ENCODE measurements around the gene DCAF17. TPM values are rescaled to one million over a fixed set of nuclear protein-coding genes. Genes with fewer than 3 reads are reported as not detected.

DCAF17 gene
- total and polyA plus RNA-seq, 7 donors: 3.1 to 10.8 (median 7.5) TPM

DNA sequence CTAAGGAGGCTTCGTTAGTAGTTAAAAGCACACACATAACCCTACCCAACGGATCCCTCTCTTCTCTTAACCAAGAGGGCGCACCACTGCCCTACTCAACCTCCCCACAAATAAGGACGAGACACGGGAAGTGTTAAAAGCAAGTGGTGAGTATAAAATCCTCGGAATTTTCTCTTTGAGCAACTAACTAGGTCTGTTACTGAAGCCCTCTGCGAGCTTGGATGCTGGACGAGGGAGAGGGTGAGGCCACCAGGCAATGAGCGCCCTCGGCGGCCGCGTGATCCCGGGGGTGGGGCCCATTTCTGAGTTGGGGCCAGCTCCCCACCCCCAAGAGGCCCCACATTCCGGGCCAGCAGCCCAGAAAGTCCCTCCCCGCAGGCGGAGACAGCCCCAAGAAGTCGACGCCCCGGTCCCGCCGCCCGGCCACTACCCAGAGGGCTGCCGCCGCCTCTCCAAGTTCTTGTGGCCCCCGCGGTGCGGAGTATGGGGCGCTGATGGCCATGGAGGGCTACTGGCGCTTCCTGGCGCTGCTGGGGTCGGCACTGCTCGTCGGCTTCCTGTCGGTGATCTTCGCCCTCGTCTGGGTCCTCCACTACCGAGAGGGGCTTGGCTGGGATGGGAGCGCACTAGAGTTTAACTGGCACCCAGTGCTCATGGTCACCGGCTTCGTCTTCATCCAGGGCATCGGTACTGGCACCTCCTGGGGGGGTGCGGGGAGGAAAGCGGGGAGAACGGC, 88.2 kb downstream of the DCAF17 start, which contains the start of gene CYBRD1:
Gene CYBRD1, plus strand, starts transcription at position 423 of the 736 bp plus-strand sequence. Its CDS starts 72 bp downstream, at position 495.
- Histone ChIP-seq H3K4me1 (peaks cover 3% of the 10 kb centered on the region), H3K9me3 (no peaks in the 10 kb centered on the region), H3K36me3 (ENCODE audit: insufficient read depth in 1 of 2, low read depth in 1 of 2) (no peaks in the 10 kb centered on the region), H3K27me3 (ENCODE audit: insufficient read depth in 3 of 3, low read length in 2 of 3) (peaks cover 0 to 11% (median 0%) of the 10 kb centered on the region in 3 donors), H3K4me3 (peak within 1 kb of the TSS; percentile 83), H3K27ac (peak within 1 kb of the TSS; percentile 77)
- intact Hi-C loops (cut with DNase I): no loop called here
- DNase-seq: peak; percentile 84 to 91
- TF ChIP-seq, protein P1, sequence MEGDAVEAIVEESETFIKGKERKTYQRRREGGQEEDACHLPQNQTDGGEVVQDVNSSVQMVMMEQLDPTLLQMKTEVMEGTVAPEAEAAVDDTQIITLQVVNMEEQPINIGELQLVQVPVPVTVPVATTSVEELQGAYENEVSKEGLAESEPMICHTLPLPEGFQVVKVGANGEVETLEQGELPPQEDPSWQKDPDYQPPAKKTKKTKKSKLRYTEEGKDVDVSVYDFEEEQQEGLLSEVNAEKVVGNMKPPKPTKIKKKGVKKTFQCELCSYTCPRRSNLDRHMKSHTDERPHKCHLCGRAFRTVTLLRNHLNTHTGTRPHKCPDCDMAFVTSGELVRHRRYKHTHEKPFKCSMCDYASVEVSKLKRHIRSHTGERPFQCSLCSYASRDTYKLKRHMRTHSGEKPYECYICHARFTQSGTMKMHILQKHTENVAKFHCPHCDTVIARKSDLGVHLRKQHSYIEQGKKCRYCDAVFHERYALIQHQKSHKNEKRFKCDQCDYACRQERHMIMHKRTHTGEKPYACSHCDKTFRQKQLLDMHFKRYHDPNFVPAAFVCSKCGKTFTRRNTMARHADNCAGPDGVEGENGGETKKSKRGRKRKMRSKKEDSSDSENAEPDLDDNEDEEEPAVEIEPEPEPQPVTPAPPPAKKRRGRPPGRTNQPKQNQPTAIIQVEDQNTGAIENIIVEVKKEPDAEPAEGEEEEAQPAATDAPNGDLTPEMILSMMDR (IDR thresholded peaks at IDR 0.05): no peak
- 1 to 3% (median 2%) methylated on average over 43 to 45 of the region's 45 CpGs for WGBS, 3 donors
- ATAC-seq: peak; percentile 66 to 81 (median 72)

DNA sequence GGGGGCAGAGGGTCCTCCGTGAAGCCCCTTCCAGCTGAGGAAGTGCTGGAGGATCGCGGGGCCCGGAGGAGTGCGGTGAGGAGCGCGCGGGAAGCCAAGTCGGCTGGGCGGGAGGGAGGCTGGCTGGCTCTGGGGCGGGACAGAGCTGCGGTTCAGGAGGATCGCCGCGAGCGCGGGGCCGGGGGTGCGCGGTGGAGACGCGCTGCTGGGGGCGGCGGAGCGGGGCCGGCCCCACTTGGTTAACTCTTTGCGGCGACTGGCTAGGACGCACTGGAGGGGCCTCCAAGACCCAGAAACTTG, 88.7 kb downstream of the DCAF17 start:
- Histone ChIP-seq H3K4me3 (peak overlapping the region; percentile 83), H3K27me3 (ENCODE audit: insufficient read depth in 3 of 3, low read length in 2 of 3) (peaks cover 0 to 11% (median 0%) of the 10 kb centered on the region in 3 donors), H3K36me3 (ENCODE audit: insufficient read depth in 1 of 2, low read depth in 1 of 2) (no peaks in the 10 kb centered on the region), H3K4me1 (peaks cover 3% of the 10 kb centered on the region), H3K9me3 (no peaks in the 10 kb centered on the region), H3K27ac (peak overlapping the region; percentile 77)
- TF ChIP-seq, protein P1 (IDR thresholded peaks at IDR 0.05): no peak
- ATAC-seq (peak; percentile 50 to 57 (median 52)), DNase-seq (peak; percentile 27 to 63)
- intact Hi-C loops (cut with DNase I): no loop called here
- WGBS, 3 donors: 0 to 1% (median 0%) methylated on average over 23 to 29 of the region's 29 CpGs

DNA sequence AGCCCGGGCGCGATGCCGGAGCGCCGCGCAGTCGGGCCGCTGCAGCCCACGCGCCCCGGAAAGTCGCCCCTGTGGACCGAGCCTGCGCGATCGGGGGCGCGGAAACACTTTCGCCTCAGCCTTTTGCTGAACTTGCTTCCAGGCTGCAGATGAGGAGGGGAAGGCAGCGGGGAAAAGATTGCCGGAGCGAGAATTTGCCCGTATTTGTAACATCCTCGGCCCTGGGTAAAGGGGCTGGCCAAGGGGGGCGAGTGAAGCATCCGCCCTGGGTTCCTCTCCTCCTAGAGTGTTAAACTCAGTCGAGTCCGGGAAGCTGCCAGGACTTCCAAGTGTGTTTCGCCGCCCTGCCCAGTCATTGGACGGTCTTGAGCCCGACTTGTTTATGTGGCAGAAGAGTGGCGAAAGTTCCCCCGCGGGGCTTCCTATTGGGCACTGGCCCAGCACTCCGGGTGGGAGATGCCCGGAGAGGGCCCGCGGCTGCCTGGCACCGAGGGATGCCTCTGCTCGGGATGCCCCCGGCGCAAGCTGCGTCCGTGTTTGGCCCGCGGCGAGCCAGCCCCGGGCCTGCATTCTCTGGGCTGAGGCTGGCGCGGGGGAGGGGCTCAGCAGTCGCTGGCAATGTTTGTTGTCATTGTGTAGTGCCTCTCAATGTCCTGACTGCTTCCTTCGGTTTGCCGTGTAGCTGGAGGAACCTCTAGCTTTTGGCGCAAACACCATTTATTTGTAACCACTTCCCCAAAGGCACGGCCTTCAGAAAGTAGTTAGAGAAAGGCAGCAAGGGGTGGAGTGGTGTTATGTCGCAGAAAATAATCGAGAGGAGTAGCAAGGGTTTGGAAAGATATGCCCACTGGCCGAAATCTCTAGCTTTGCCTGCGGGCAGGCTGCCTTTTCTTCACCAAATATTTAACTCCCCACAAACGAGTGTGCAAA, 89.3 kb downstream of the DCAF17 start:
- H3K27ac ChIP-seq: peak overlapping the region; percentile 77
- no peaks in the 10 kb centered on the region for H3K9me3 ChIP-seq
- TF ChIP-seq, protein P1 (IDR thresholded peaks at IDR 0.05): no peak
- H3K4me1 ChIP-seq: peaks cover 3% of the 10 kb centered on the region
- peak overlapping the region; percentile 83 for H3K4me3 ChIP-seq
- WGBS, 3 donors: 0 to 1% (median 0%) methylated on average over 55 to 62 of the region's 62 CpGs
- DNase-seq (peak; percentile 70 to 86), ATAC-seq (peak; percentile 57 to 78 (median 66))
- peaks cover 0 to 11% (median 0%) of the 10 kb centered on the region in 3 donors for H3K27me3 ChIP-seq (ENCODE audit: insufficient read depth in 3 of 3, low read length in 2 of 3)
- H3K36me3 ChIP-seq (ENCODE audit: insufficient read depth in 1 of 2, low read depth in 1 of 2): no peaks in the 10 kb centered on the region
- intact Hi-C loops (cut with DNase I): no loop called here

DNA sequence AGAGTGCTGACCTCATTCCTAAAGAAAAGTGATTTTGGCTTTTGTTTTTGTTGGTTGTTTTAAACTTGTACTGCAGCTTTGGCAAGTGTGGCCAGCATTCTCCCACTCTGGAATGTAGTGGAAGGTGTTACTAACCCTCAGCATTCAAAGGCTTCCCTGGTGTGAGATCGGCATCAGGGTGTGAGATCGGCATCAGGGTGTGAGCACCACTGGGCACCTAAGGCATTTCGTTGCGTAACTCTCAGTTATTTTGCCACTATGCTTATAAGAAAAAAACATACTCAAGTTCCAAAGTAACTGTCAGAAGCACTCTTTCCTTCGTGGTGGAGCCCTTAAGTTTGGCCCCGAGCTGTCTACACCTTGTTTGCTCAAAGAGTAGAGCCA, 90.0 kb downstream of the DCAF17 start:
- ATAC-seq (no peak), DNase-seq (no peak)
- intact Hi-C loops (cut with DNase I): no loop called here
- Histone ChIP-seq H3K27me3 (ENCODE audit: insufficient read depth in 3 of 3, low read length in 2 of 3) (peaks cover 0 to 11% (median 0%) of the 10 kb centered on the region in 3 donors), H3K4me3 (peak overlapping the region; percentile 83), H3K27ac (peak overlapping the region; percentile 77), H3K9me3 (no peaks in the 10 kb centered on the region), H3K4me1 (peaks cover 3% of the 10 kb centered on the region), H3K36me3 (ENCODE audit: insufficient read depth in 1 of 2, low read depth in 1 of 2) (no peaks in the 10 kb centered on the region)
- TF ChIP-seq, protein P1 (IDR thresholded peaks at IDR 0.05): no peak
- 15 to 21% (median 17%) methylated on average over 6 of the region's 6 CpGs for WGBS, 3 donors
